HepG2 (cell line): Measurements from ENCODE around the gene AMIGO1. TPM values are rescaled to one million over a fixed set of nuclear protein-coding genes. Genes with fewer than 3 reads are reported as not detected.

Experiments used
- IKZF1 ChIP-seq: fragments of 450-650 bp; IDR thresholded peaks from 2 replicates; pipeline ENCODE4 v1.7.1; 2016
- KLF15 ChIP-seq: sonication (generic); formaldehyde crosslinking; IDR thresholded peaks from 2 replicates; pipeline ENCODE4 v1.8.1; 2023; ENCODE audit warnings: borderline replicate concordance, mild to moderate bottlenecking, inconsistent platforms, missing genetic modification reagents, mixed read lengths
- NFKB2 ChIP-seq: sonication (generic); formaldehyde crosslinking; IDR thresholded peaks from 2 replicates; pipeline ENCODE4 v1.4.0; 2020; ENCODE audit warnings: missing genetic modification reagents, borderline replicate concordance
- SATB2 ChIP-seq: sonication (generic); formaldehyde crosslinking; IDR thresholded peaks from 2 replicates; pipeline ENCODE4 v1.5.0; 2020; ENCODE audit warnings: missing genetic modification reagents
- TRIM22 ChIP-seq: fragments of 450-650 bp; IDR thresholded peaks from 2 replicates; pipeline ENCODE4 v1.6.1; 2017
- YEATS4 ChIP-seq: sonication (generic); formaldehyde crosslinking; IDR thresholded peaks from 2 replicates; pipeline ENCODE4 v1.4.0; 2020; ENCODE audit warnings: missing genetic modification reagents, borderline replicate concordance
- ZC3H4 ChIP-seq: sonication (generic); formaldehyde crosslinking; IDR thresholded peaks from 2 replicates; pipeline ENCODE4 v1.4.0; 2020; ENCODE audit warnings: missing genetic modification reagents, borderline replicate concordance
- ZFAT ChIP-seq: sonication (generic); formaldehyde crosslinking; conservative IDR thresholded peaks from 2 replicates; pipeline ENCODE4 v1.8.1; 2023; ENCODE audit warnings: missing genetic modification reagents, inconsistent platforms
- ZNF678 ChIP-seq: sonication (generic); formaldehyde crosslinking; IDR thresholded peaks from 2 replicates; pipeline ENCODE4 v1.4.0; 2020; ENCODE audit warnings: mild to moderate bottlenecking, missing genetic modification reagents
- ZNF775 ChIP-seq: sonication (generic); formaldehyde crosslinking; IDR thresholded peaks from 2 replicates; pipeline ENCODE4 v1.4.0; 2020; ENCODE audit warnings: missing genetic modification reagents, mild to moderate bottlenecking, moderate library complexity, borderline replicate concordance
- ZNF788 ChIP-seq: sonication (generic); formaldehyde crosslinking; IDR thresholded peaks from 2 replicates; pipeline ENCODE4 v1.5.0; 2020; ENCODE audit warnings: mild to moderate bottlenecking, missing genetic modification reagents, borderline replicate concordance
- polyA plus RNA-seq, 8 experiments: library from polyadenylated mRNA; depleted of rRNA in 3 of 8; stranded (reverse) in 7 of 8; unstranded in 1 of 8; fragments of >200 nt; fragmentation: Illumina TruSeq in 4 of 8; extraction: Trizol in 4 of 8; gene quantifications; 2 replicates each; pipeline versions ENCODE4 v1.2.1 to v1.2.3, GENCODE V29; 2011 to 2016; ENCODE audit warnings: low read depth in 4 of 8, missing spikeins in 1 of 8, mixed read lengths in 1 of 8; ENCODE audit not compliant: insufficient read depth in 1 of 8
- total RNA-seq, 5 experiments: library from RNA; depleted of rRNA; stranded (reverse); fragments of >200 nt; fragmentation: Illumina TruSeq; extraction: Trizol; gene quantifications; 2 replicates each; pipeline ENCODE4 v1.2.3, GENCODE V29; 2016; ENCODE audit warnings: low read depth in 1 of 5
- TF ChIP-seq, protein P1 (sequence below): sonication (generic); formaldehyde crosslinking; IDR thresholded peaks from 2 replicates; pipeline ENCODE4 v1.4.0; 2020; ENCODE audit warnings: missing genetic modification reagents
- TF ChIP-seq, protein P2 (sequence below): sonication (generic); formaldehyde crosslinking; IDR thresholded peaks from 2 replicates; pipeline ENCODE4 v1.4.0; 2020; ENCODE audit warnings: missing genetic modification reagents
- TF ChIP-seq, protein P3 (sequence below): sonication (generic); formaldehyde crosslinking; conservative IDR thresholded peaks from 2 replicates; pipeline ENCODE4 v1.8.1; 2023; ENCODE audit warnings: missing genetic modification reagents

Gene AMIGO1
- total and polyA plus RNA-seq, 2 of the 13 experiments (the other 11 are each of a cell fraction or from before 2014, with no cell fraction given) = 0.40 to 1.3 TPM

- TF ChIP-seq TRIM22 (no peak), IKZF1 (no peak), ZNF678 (CRISPR knock-in tag) (peak; percentile 52; the same call in 1 of the 2 replicates), KLF15 (0 out of 2 replicates have a peak, but pooled peaks have one; percentile 49), NFKB2 (CRISPR knock-in tag) (no peak; the same call in 1 of the 2 replicates), ZFAT (CRISPR knock-in tag) (no peak), YEATS4 (peak; percentile 44; the same call in 1 of the 2 replicates), ZNF788 (CRISPR knock-in tag) (no peak; the same call in 1 of the 2 replicates), ZC3H4 (CRISPR knock-in tag) (no peak), SATB2 (CRISPR knock-in tag) (no peak), ZNF775 (no peak)
- TF ChIP-seq, protein P1, sequence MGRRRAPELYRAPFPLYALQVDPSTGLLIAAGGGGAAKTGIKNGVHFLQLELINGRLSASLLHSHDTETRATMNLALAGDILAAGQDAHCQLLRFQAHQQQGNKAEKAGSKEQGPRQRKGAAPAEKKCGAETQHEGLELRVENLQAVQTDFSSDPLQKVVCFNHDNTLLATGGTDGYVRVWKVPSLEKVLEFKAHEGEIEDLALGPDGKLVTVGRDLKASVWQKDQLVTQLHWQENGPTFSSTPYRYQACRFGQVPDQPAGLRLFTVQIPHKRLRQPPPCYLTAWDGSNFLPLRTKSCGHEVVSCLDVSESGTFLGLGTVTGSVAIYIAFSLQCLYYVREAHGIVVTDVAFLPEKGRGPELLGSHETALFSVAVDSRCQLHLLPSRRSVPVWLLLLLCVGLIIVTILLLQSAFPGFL (CRISPR knock-in tag) = no peak
- TF ChIP-seq, protein P2, sequence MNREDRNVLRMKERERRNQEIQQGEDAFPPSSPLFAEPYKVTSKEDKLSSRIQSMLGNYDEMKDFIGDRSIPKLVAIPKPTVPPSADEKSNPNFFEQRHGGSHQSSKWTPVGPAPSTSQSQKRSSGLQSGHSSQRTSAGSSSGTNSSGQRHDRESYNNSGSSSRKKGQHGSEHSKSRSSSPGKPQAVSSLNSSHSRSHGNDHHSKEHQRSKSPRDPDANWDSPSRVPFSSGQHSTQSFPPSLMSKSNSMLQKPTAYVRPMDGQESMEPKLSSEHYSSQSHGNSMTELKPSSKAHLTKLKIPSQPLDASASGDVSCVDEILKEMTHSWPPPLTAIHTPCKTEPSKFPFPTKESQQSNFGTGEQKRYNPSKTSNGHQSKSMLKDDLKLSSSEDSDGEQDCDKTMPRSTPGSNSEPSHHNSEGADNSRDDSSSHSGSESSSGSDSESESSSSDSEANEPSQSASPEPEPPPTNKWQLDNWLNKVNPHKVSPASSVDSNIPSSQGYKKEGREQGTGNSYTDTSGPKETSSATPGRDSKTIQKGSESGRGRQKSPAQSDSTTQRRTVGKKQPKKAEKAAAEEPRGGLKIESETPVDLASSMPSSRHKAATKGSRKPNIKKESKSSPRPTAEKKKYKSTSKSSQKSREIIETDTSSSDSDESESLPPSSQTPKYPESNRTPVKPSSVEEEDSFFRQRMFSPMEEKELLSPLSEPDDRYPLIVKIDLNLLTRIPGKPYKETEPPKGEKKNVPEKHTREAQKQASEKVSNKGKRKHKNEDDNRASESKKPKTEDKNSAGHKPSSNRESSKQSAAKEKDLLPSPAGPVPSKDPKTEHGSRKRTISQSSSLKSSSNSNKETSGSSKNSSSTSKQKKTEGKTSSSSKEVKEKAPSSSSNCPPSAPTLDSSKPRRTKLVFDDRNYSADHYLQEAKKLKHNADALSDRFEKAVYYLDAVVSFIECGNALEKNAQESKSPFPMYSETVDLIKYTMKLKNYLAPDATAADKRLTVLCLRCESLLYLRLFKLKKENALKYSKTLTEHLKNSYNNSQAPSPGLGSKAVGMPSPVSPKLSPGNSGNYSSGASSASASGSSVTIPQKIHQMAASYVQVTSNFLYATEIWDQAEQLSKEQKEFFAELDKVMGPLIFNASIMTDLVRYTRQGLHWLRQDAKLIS (CRISPR knock-in tag) = no peak
- TF ChIP-seq, protein P3, sequence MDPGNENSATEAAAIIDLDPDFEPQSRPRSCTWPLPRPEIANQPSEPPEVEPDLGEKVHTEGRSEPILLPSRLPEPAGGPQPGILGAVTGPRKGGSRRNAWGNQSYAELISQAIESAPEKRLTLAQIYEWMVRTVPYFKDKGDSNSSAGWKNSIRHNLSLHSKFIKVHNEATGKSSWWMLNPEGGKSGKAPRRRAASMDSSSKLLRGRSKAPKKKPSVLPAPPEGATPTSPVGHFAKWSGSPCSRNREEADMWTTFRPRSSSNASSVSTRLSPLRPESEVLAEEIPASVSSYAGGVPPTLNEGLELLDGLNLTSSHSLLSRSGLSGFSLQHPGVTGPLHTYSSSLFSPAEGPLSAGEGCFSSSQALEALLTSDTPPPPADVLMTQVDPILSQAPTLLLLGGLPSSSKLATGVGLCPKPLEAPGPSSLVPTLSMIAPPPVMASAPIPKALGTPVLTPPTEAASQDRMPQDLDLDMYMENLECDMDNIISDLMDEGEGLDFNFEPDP (CRISPR knock-in tag) = no peak
These were observed 42.9 kb downstream of the AMIGO1 start, which contains the start of gene SYPL2 (continued) for GRCh38 chr1:109466452-109467300.
